ENCODE data around the gene WNT6.

DNA sequence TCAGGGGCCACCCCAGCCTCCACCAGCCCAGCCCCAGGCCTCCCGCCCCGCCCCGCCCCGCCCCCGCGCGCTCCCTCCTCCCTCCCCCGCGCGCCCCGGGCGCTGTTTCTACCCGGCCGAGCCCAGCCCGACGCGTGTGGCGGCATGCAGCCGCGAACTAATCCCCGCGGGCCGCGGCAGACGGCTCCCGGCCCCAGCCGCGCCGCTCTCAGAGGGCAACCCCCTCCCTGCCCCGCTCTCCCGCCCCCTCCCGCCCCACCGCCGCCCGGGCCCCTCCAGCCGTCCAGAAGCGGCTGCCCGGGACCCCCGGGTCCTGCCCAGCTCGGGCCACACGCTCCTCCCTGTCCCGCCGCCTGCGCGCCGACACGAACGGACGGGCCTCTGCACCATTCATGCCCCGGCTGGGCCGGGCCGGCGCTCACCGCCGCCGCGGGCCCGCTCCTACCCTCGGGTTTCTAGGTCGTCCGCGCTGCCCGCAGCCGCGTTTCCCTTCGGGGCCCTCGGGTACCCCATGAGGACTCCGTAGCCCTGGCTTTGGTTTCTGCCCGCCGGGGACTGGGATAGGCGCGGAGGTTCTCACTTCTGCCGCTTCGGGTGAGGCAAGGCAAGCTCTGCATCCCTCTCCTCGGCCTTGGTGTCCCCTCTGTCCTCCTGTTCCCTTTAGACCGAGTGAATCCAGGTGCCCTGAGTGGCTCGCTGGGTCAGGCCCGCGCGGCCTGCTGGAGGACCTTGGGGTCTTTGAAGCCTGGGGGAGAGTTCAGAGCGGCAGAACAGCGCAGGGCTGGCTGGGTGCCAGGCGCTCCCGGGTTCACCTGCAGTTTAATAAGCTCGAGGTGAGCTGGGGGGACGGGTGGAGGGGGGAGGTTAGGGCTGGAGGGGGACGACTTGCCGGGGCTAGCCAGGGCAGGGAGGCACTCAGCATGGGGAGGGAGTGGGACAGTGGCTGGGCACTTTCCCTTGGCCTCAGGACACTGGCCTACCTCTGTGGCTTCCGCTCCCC is 24.2 kb downstream of the WNT6 start:
- TF ChIP-seq SP1 (IDR thresholded peaks at IDR 0.05; ENCODE audit: low read depth, low read length) (no peak), CTCF (IDR thresholded peaks at IDR 0.05; ENCODE audit: control extremely low read depth in 1 of 3, insufficient read depth in 1 of 3, low read depth in 1 of 3, low read length in 3 of 3) (no peak), SIN3A (conservative IDR thresholded peaks at IDR 0.05 in 1 of 2, IDR thresholded peaks at IDR 0.05 in 1 of 2; ENCODE audit: low read depth in 1 of 2, low read length in 2 of 2) (no peak), USF2 (IDR thresholded peaks at IDR 0.05; ENCODE audit: low read length) (no peak), EGR1 (IDR thresholded peaks at IDR 0.05; ENCODE audit: borderline replicate concordance, low read depth, low read length) (no peak), YY1 (IDR thresholded peaks at IDR 0.05; ENCODE audit: low read depth, low read length) (no peak)
